HepG2 (cell line): ENCODE results near the gene CARD9. TPM values are rescaled to one million over a fixed set of nuclear protein-coding genes. Genes with fewer than 3 reads are reported as not detected.

Source experiments
- CCAR2 ChIP-seq: fragments of 200-400 bp; formaldehyde crosslinking; optimal IDR thresholded peaks from 2 replicates; pipeline ENCODE3; 2018; ENCODE audit warnings: low read depth, mild to moderate bottlenecking, low read length, moderate library complexity
- CENPBD1 ChIP-seq: sonication (generic); formaldehyde crosslinking; IDR thresholded peaks from 2 replicates; pipeline ENCODE4 v1.8.0; 2022; ENCODE audit warnings: missing genetic modification reagents, low read depth, mild to moderate bottlenecking, borderline replicate concordance
- CREBL2 ChIP-seq: sonication (generic); formaldehyde crosslinking; IDR thresholded peaks from 2 replicates; pipeline ENCODE4 v1.8.1; 2023; ENCODE audit warnings: missing genetic modification reagents, mild to moderate bottlenecking, borderline replicate concordance
- GPN1 ChIP-seq: sonication (generic); formaldehyde crosslinking; IDR thresholded peaks from 2 replicates; pipeline ENCODE4 v1.5.1; 2020; ENCODE audit warnings: missing genetic modification reagents, borderline replicate concordance
- ISL2 ChIP-seq: sonication (generic); formaldehyde crosslinking; IDR thresholded peaks from 2 replicates; pipeline ENCODE4 v1.5.0; 2020; ENCODE audit warnings: missing genetic modification reagents
- KDM5A ChIP-seq: fragments of 200-600 bp; sonication (generic); IDR thresholded peaks from 2 replicates; pipeline ENCODE4 v1.7.0; 2018; ENCODE audit warnings: antibody characterized with exemption, mild to moderate bottlenecking, low read length, borderline replicate concordance
- NR3C1 ChIP-seq: sonication (generic); formaldehyde crosslinking; IDR thresholded peaks from 2 replicates; pipeline ENCODE4 v1.4.0; 2020; ENCODE audit warnings: missing genetic modification reagents
- POLR2AphosphoS2 ChIP-seq: IDR thresholded peaks from 2 replicates; pipeline ENCODE4 v1.6.1; 2011; ENCODE audit warnings: low read depth, low read length, improper control_type of control experiment
- SMYD3 ChIP-seq: sonication (generic); formaldehyde crosslinking; IDR thresholded peaks from 2 replicates; pipeline ENCODE4 v1.8.1; 2023; ENCODE audit warnings: mild to moderate bottlenecking, missing genetic modification reagents
- THRA ChIP-seq: sonication (generic); formaldehyde crosslinking; IDR thresholded peaks from 2 replicates; pipeline ENCODE4 v1.4.0; 2020; ENCODE audit warnings: missing genetic modification reagents, borderline replicate concordance
- U2AF1 ChIP-seq: fragments of 200-400 bp; formaldehyde crosslinking; optimal IDR thresholded peaks from 2 replicates; pipeline ENCODE3; 2017; ENCODE audit warnings: mild to moderate bottlenecking, low read depth, low read length
- ZFP36 ChIP-seq: fragments of 150-350 bp; IDR thresholded peaks from 2 replicates; pipeline ENCODE4 v1.6.1; 2018; ENCODE audit warnings: borderline replicate concordance, low read length, low read depth; ENCODE audit not compliant: partially characterized antibody
- ZFY ChIP-seq: sonication (generic); formaldehyde crosslinking; IDR thresholded peaks from 2 replicates; pipeline ENCODE4 v1.4.0; 2020; ENCODE audit warnings: missing genetic modification reagents
- ZNF121 ChIP-seq: sonication (generic); formaldehyde crosslinking; IDR thresholded peaks from 2 replicates; pipeline ENCODE4 v1.5.0; 2020; ENCODE audit warnings: mild to moderate bottlenecking, missing genetic modification reagents
- ZNF260 ChIP-seq: sonication (generic); formaldehyde crosslinking; IDR thresholded peaks from 2 replicates; pipeline ENCODE4 v1.4.0; 2020; ENCODE audit warnings: missing genetic modification reagents, low read depth, mild to moderate bottlenecking, borderline replicate concordance
- ZNF367 ChIP-seq: sonication (generic); formaldehyde crosslinking; IDR thresholded peaks from 2 replicates; pipeline ENCODE4 v1.4.0; 2020; ENCODE audit warnings: missing genetic modification reagents, borderline replicate concordance
- ZNF558 ChIP-seq: sonication (generic); formaldehyde crosslinking; IDR thresholded peaks from 2 replicates; pipeline ENCODE4 v1.9.0; 2022; ENCODE audit warnings: mild to moderate bottlenecking, missing genetic modification reagents, borderline replicate concordance
- ZNF816 ChIP-seq: sonication (generic); formaldehyde crosslinking; IDR thresholded peaks from 2 replicates; pipeline ENCODE4 v1.8.0; 2022; ENCODE audit warnings: missing genetic modification reagents, mild to moderate bottlenecking, borderline replicate concordance
- polyA plus RNA-seq, 8 experiments: library from polyadenylated mRNA; depleted of rRNA in 3 of 8; stranded (reverse) in 7 of 8; unstranded in 1 of 8; fragments of >200 nt; fragmentation: Illumina TruSeq in 4 of 8; extraction: Trizol in 4 of 8; gene quantifications; 2 replicates each; pipeline versions ENCODE4 v1.2.1 to v1.2.3, GENCODE V29; 2011 to 2016; ENCODE audit warnings: low read depth in 4 of 8, missing spikeins in 1 of 8, mixed read lengths in 1 of 8; ENCODE audit not compliant: insufficient read depth in 1 of 8
- total RNA-seq, 5 experiments: library from RNA; depleted of rRNA; stranded (reverse); fragments of >200 nt; fragmentation: Illumina TruSeq; extraction: Trizol; gene quantifications; 2 replicates each; pipeline ENCODE4 v1.2.3, GENCODE V29; 2016; ENCODE audit warnings: low read depth in 1 of 5
- TF ChIP-seq, protein P1 (sequence below): sonication (generic); formaldehyde crosslinking; IDR thresholded peaks from 2 replicates; pipeline ENCODE4 v1.4.0; 2020; ENCODE audit warnings: missing genetic modification reagents, low read depth, mild to moderate bottlenecking, borderline replicate concordance
- TF ChIP-seq, protein P2 (sequence below): IDR thresholded peaks from 2 replicates; pipeline ENCODE4 v1.6.1; 2016; ENCODE audit warnings: low read depth
- TF ChIP-seq, protein P3 (sequence below): IDR thresholded peaks from 2 replicates; pipeline ENCODE4 v1.6.1; 2018; ENCODE audit warnings: missing genetic modification reagents

CARD9 gene
- total and polyA plus RNA-seq, 2 of the 13 experiments (the other 11 are each of a cell fraction or from before 2014, with no cell fraction given): 3.3 to 7.4 TPM

DNA sequence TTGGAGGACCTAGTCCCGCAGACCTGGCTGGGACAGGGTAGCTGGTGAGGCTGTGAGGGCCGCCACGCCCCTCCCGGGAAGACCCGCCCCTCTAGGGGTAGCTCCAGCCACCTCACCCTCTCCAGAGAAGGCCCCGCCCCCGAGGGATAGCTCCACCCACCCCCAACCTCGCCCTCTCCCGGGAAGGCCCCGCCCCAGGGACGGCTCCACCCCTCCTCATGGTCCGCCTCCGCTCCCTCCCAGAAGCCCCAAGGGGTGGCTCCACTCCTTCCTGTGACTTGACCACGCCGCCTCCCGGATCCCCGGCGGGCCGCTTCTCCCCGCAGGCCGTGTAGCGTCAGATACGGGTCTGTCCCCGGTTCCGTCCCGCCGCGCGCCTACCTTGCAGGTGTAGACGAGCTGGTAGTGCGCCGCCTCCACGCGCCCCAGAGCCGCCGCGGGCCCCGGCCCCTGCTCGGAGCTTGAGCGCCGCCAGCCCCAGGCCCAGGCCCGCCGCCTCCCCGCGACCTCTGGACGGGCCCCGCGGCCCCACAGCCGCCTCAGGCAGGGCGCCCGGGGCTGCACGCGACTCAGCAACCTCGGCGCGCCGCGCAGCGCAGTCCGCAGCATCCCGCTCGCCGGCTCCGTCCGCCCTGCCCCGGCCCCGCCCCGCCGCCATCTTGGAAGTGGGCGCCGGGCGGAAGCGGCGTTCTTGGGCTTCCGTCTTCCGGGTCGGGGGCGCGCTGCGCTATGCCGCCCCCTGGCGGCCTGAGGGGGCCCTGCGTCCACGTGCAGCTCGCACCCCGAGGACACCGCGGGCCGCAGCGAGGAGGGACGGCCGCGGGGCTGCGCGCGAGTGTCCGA lies 10.1 kb downstream of the CARD9 start, which contains the start of gene DNLZ (continued):
- TF ChIP-seq CENPBD1 (CRISPR knock-in tag) (no peak; the same call in 1 of the 2 replicates), U2AF1 (no peak), ZNF260 (CRISPR knock-in tag) (no peak), SMYD3 (CRISPR knock-in tag) (0 out of 2 replicates have a peak, but pooled peaks have one; percentile 55), ZNF558 (peak; percentile 89; the same call in 1 of the 2 replicates), ZNF816 (CRISPR knock-in tag) (no peak), ZFY (CRISPR knock-in tag) (peak; percentile 85), THRA (CRISPR knock-in tag) (peak; percentile 66; the same call in 1 of the 2 replicates), KDM5A (no peak; the same call in 1 of the 2 replicates), POLR2AphosphoS2 (no peak), ZNF367 (CRISPR knock-in tag) (no peak; the same call in 1 of the 2 replicates), CCAR2 (no peak), ZFP36 (no peak), NR3C1 (no peak), GPN1 (CRISPR knock-in tag) (no peak), ZNF121 (CRISPR knock-in tag) (0 out of 2 replicates have a peak, but pooled peaks have one; percentile 35), CREBL2 (CRISPR knock-in tag) (no peak), ISL2 (CRISPR knock-in tag) (peak; percentile 37; the same call in 1 of the 2 replicates)
- TF ChIP-seq, protein P1, sequence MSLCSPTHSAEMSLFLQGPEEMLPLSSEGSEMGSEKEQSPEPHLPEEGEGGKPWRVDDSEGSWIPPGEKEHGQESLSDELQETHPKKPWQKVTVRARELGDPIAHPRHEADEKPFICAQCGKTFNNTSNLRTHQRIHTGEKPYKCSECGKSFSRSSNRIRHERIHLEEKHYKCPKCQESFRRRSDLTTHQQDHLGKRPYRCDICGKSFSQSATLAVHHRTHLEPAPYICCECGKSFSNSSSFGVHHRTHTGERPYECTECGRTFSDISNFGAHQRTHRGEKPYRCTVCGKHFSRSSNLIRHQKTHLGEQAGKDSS (CRISPR knock-in tag): 0 out of 2 replicates have a peak, but pooled peaks have one; percentile 52
- TF ChIP-seq, protein P2, sequence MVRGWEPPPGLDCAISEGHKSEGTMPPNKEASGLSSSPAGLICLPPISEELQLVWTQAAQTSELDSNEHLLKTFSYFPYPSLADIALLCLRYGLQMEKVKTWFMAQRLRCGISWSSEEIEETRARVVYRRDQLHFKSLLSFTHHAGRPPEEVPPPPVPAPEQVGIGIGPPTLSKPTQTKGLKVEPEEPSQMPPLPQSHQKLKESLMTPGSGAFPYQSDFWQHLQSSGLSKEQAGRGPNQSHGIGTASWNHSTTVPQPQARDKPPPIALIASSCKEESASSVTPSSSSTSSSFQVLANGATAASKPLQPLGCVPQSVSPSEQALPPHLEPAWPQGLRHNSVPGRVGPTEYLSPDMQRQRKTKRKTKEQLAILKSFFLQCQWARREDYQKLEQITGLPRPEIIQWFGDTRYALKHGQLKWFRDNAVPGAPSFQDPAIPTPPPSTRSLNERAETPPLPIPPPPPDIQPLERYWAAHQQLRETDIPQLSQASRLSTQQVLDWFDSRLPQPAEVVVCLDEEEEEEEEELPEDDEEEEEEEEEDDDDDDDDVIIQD (CRISPR knock-in tag): no peak; the same call in 1 of the 2 replicates
- TF ChIP-seq, protein P3, sequence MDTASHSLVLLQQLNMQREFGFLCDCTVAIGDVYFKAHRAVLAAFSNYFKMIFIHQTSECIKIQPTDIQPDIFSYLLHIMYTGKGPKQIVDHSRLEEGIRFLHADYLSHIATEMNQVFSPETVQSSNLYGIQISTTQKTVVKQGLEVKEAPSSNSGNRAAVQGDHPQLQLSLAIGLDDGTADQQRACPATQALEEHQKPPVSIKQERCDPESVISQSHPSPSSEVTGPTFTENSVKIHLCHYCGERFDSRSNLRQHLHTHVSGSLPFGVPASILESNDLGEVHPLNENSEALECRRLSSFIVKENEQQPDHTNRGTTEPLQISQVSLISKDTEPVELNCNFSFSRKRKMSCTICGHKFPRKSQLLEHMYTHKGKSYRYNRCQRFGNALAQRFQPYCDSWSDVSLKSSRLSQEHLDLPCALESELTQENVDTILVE (CRISPR knock-in tag): no peak
